MM.1S (cell line): ENCODE measurements around the gene ZNF618.

Experiments
- DNase-seq: peaks from one replicate; pipeline ENCODE4 v3.0.0-alpha.2; 2015
- H2AFZ ChIP-seq: fragments of 300-600 bp; sonication (generic); 2 replicates; pipeline ENCODE4 v1.6.0; 2016; ENCODE audit warnings: antibody characterized with exemption, low read length
- H3F3A ChIP-seq: fragments of 300-600 bp; sonication (generic); 2 replicates; pipeline ENCODE4 v1.6.1; 2016; ENCODE audit warnings: mild to moderate bottlenecking, antibody characterized with exemption, low read length, moderate library complexity, mixed read lengths; ENCODE audit not compliant: insufficient read depth
- H3K27ac ChIP-seq: fragments of 300-600 bp; sonication (generic); 2 replicates; pipeline ENCODE4 v1.5.1; 2016; ENCODE audit warnings: mild to moderate bottlenecking, low read length
- H3K27me3 ChIP-seq: fragments of 300-600 bp; sonication (generic); replicated peaks from 2 replicates; pipeline ENCODE4 v1.6.0; 2016; ENCODE audit warnings: low read length; ENCODE audit not compliant: insufficient read depth
- H3K36me3 ChIP-seq: fragments of 300-600 bp; sonication (generic); replicated peaks from 2 replicates; pipeline ENCODE4 v1.6.1; 2016; ENCODE audit warnings: mild to moderate bottlenecking, low read length, mixed read lengths; ENCODE audit not compliant: insufficient read depth
- H3K4me1 ChIP-seq: fragments of 300-600 bp; sonication (generic); 2 replicates; pipeline ENCODE4 v1.6.1; 2016; ENCODE audit warnings: low read length, mixed read lengths
- H3K4me2 ChIP-seq: fragments of 300-600 bp; sonication (generic); 2 replicates; pipeline ENCODE4 v1.6.0; 2016; ENCODE audit warnings: low read depth, low read length
- H3K4me3 ChIP-seq: fragments of 300-600 bp; sonication (generic); 2 replicates; pipeline ENCODE4 v1.5.1; 2016; ENCODE audit warnings: low read length, mixed read lengths
- H3K79me2 ChIP-seq: fragments of 300-600 bp; sonication (generic); 2 replicates; pipeline ENCODE4 v1.6.1; 2016; ENCODE audit warnings: mixed run types, low read length, mixed read lengths
- H3K9ac ChIP-seq: fragments of 300-600 bp; sonication (generic); 2 replicates; pipeline ENCODE4 v1.6.1; 2016; ENCODE audit warnings: low read length, mixed read lengths
- H3K9me2 ChIP-seq: fragments of 300-600 bp; sonication (generic); replicated peaks from 2 replicates; pipeline ENCODE4 v1.6.1; 2016; ENCODE audit warnings: mild to moderate bottlenecking, low read length, mixed read lengths; ENCODE audit not compliant: insufficient read depth
- H3K9me3 ChIP-seq: fragments of 300-600 bp; sonication (generic); replicated peaks from 2 replicates; pipeline ENCODE4 v1.6.1; 2016; ENCODE audit warnings: mild to moderate bottlenecking, low read length, mixed read lengths; ENCODE audit not compliant: insufficient read depth
- H4K20me1 ChIP-seq: fragments of 300-600 bp; sonication (generic); 2 replicates; pipeline ENCODE4 v1.6.1; 2016; ENCODE audit warnings: mild to moderate bottlenecking, low read length, moderate library complexity, mixed read lengths; ENCODE audit not compliant: insufficient read depth
- CTCF ChIP-seq: fragments of 300-600 bp; sonication (generic); IDR thresholded peaks from 2 replicates; pipeline ENCODE4 v1.5.1; 2016; ENCODE audit warnings: antibody characterized with exemption, low read length, mixed read lengths
- EZH2 ChIP-seq: fragments of 300-600 bp; sonication (generic); optimal IDR thresholded peaks from 2 replicates; pipeline ENCODE3; 2017; ENCODE audit warnings: low read depth, mild to moderate bottlenecking, antibody characterized with exemption, low read length, mixed read lengths
- EZH2phosphoT487 ChIP-seq: fragments of 300-600 bp; sonication (generic); IDR thresholded peaks from 2 replicates; pipeline ENCODE4 v1.6.1; 2018; ENCODE audit warnings: antibody characterized with exemption, low read length

Gene ZNF618

GRCh38 chr9:114098021-114098935 lies 222.2 kb downstream of the ZNF618 start:
- Histone ChIP-seq H2AFZ (no peak overlapping the region), H3K79me2 (no peaks in the 10 kb centered on the region), H3F3A (no peaks in the 10 kb centered on the region), H3K9ac (no peak overlapping the region), H3K36me3 (no peaks in the 10 kb centered on the region), H3K4me1 (no peaks in the 10 kb centered on the region), H3K9me3 (no peaks in the 10 kb centered on the region), H3K9me2 (no peaks in the 10 kb centered on the region), H3K4me3 (no peak overlapping the region), H3K4me2 (no peak overlapping the region), H4K20me1 (no peaks in the 10 kb centered on the region), H3K27ac (no peak overlapping the region), H3K27me3 (no peaks in the 10 kb centered on the region)
- TF ChIP-seq EZH2phosphoT487 (no peak), CTCF (no peak), EZH2 (no peak)
- DNase-seq: no peak

- H3K4me3 ChIP-seq: no peak within 1 kb of the TSS
- no peak for TF ChIP-seq EZH2phosphoT487
- no peak for TF ChIP-seq EZH2
- TF ChIP-seq CTCF: no peak
- no peaks in the 10 kb centered on the region for H3K79me2 ChIP-seq
- no peak within 1 kb of the TSS for H3K9ac ChIP-seq
- H3K36me3 ChIP-seq: no peaks in the 10 kb centered on the region
- no peaks in the 10 kb centered on the region for H3K4me1 ChIP-seq
- no peak for DNase-seq
- H3K9me3 ChIP-seq: no peaks in the 10 kb centered on the region
- no peaks in the 10 kb centered on the region for H4K20me1 ChIP-seq
- H2AFZ ChIP-seq: no peak within 1 kb of the TSS
- no peaks in the 10 kb centered on the region for H3K27me3 ChIP-seq
- no peak within 1 kb of the TSS for H3K27ac ChIP-seq
- H3F3A ChIP-seq: no peaks in the 10 kb centered on the region
- H3K9me2 ChIP-seq: no peaks in the 10 kb centered on the region
- H3K4me2 ChIP-seq: no peak within 1 kb of the TSS
Observed at GRCh38 chr9:114098936-114099668, 223.0 kb downstream of the ZNF618 start, which contains the start of gene KIF12. TSS of gene KIF12 (minus strand) at chr9:114099292. CDS start at chr9:114099276, 16 bp downstream.

DNA sequence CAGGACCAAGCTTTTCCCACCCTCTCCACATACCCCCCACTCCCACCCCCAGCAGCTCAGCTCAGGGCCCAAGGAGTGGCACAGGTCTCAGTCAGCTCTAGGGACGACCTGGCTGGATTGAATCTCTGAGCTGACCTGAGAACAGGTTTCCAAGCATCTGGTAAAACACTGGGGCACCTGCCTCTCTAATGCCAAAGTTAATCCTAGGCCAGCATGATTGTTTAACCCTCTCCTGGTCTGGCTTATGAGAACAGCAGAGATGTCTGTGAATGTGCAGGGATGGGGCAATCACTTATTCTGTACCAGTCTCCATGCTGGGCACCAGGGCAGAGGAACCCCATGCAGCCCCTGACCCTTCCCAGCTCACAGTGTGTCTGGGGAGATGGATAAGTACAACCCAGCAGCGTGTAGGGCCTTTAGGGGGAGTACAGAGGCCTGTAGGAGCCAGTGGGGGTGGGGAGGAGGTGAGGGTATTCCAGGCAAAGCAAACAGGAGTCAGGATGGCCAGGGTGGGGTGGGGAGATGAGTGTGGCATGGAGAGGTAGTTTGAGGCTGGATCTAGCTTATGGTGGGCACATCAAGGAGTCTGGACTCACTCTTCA lies 223.7 kb downstream of the ZNF618 start:
- no peaks in the 10 kb centered on the region for H3K36me3 ChIP-seq
- H3K4me2 ChIP-seq: no peak overlapping the region
- no peaks in the 10 kb centered on the region for H3K79me2 ChIP-seq
- H3K27ac ChIP-seq: no peak overlapping the region
- H3K9ac ChIP-seq: no peak overlapping the region
- no peaks in the 10 kb centered on the region for H3K4me1 ChIP-seq
- H4K20me1 ChIP-seq: no peaks in the 10 kb centered on the region
- no peak for TF ChIP-seq EZH2
- no peak for TF ChIP-seq CTCF
- no peak for TF ChIP-seq EZH2phosphoT487
- H3K9me3 ChIP-seq: no peaks in the 10 kb centered on the region
- no peaks in the 10 kb centered on the region for H3K9me2 ChIP-seq
- H3K4me3 ChIP-seq: no peak overlapping the region
- H3F3A ChIP-seq: no peaks in the 10 kb centered on the region
- no peak for DNase-seq
- no peaks in the 10 kb centered on the region for H3K27me3 ChIP-seq
- H2AFZ ChIP-seq: no peak overlapping the region
